ENCODE data around the gene SLC20A1.
"Not testable (repeated sequence)": the region's sequence is repeated elsewhere in the genome, so short reads cannot be mapped to it uniquely, and the experiment has no call there.

SLC20A1 gene

GRCh38 chr2:112604952-112605351, 40.8 kb upstream of the SLC20A1 start:
- no peak overlapping the region for H3K4me3 ChIP-seq (ENCODE audit: low read depth, low read length)
- no peak for TF ChIP-seq CTCF (IDR thresholded peaks at IDR 0.05; ENCODE audit: low read depth, low read length)

GRCh38 chr2:112605926-112606325, 39.8 kb upstream of the SLC20A1 start:
- no peak for TF ChIP-seq CTCF (IDR thresholded peaks at IDR 0.05; ENCODE audit: low read depth, low read length)
- H3K4me3 ChIP-seq (ENCODE audit: low read depth, low read length): no peak overlapping the region

GRCh38 chr2:112606547-112606946, 39.2 kb upstream of the SLC20A1 start:
- H3K4me3 ChIP-seq (ENCODE audit: low read depth, low read length): no peak overlapping the region
- no peak for TF ChIP-seq CTCF (IDR thresholded peaks at IDR 0.05; ENCODE audit: low read depth, low read length)

GRCh38 chr2:112607680-112608438, 37.9 kb upstream of the SLC20A1 start:
- no peak overlapping the region for H3K4me3 ChIP-seq (ENCODE audit: low read depth, low read length)
- no peak for TF ChIP-seq CTCF (IDR thresholded peaks at IDR 0.05; ENCODE audit: low read depth, low read length)

- not testable (repeated sequence) for H3K4me3 ChIP-seq (ENCODE audit: low read depth, low read length)
Measured at GRCh38 chr2:112609320-112609719, 36.4 kb upstream of the SLC20A1 start.

GRCh38 chr2:112612283-112612682, 33.5 kb upstream of the SLC20A1 start:
- H3K4me3 ChIP-seq (ENCODE audit: low read depth, low read length): not testable (repeated sequence)

GRCh38 chr2:112614201-112614840, 31.4 kb upstream of the SLC20A1 start:
- no peak overlapping the region for H3K4me3 ChIP-seq (ENCODE audit: low read depth, low read length)
- no peak for TF ChIP-seq CTCF (IDR thresholded peaks at IDR 0.05; ENCODE audit: low read depth, low read length)

GRCh38 chr2:112615051-112615450, 30.7 kb upstream of the SLC20A1 start:
- no peak overlapping the region for H3K4me3 ChIP-seq (ENCODE audit: low read depth, low read length)
- no peak for TF ChIP-seq CTCF (IDR thresholded peaks at IDR 0.05; ENCODE audit: low read depth, low read length)

- not testable (repeated sequence) for H3K4me3 ChIP-seq (ENCODE audit: low read depth, low read length)
Measured at GRCh38 chr2:112615798-112616197, 29.9 kb upstream of the SLC20A1 start.
